IPS-NIHi11 (cell line): ENCODE measurements around the gene PRRC2C.
"Not testable (repeated sequence)": the region's sequence is repeated elsewhere in the genome, so short reads cannot be mapped to it uniquely, and the experiment has no call there.

ENCODE experiments used
- DNase-seq: peaks from one replicate; pipeline ENCODE4 v3.0.0; 2012; ENCODE audit warnings: mixed read lengths, low spot score

PRRC2C gene

GRCh38 chr1:171485375-171486047 is at the start of gene PRRC2C:
Gene PRRC2C, plus strand, starts transcription at chr1:171485530. Its CDS starts 26,559 bp downstream, at chr1:171512089.
- peak; percentile 92 for DNase-seq

- DNase-seq = no peak
Observed at GRCh38 chr1:171438441-171438840, 46.9 kb upstream of the PRRC2C start.

- not testable (repeated sequence) for DNase-seq
Observed at GRCh38 chr1:171440201-171440600, 45.1 kb upstream of the PRRC2C start.

GRCh38 chr1:171441278-171441895 is 43.9 kb upstream of the PRRC2C start:
- DNase-seq = not testable (repeated sequence)

- DNase-seq = no peak
Observed at GRCh38 chr1:171446386-171446785, 38.9 kb upstream of the PRRC2C start.

GRCh38 chr1:171455967-171456366 is 29.4 kb upstream of the PRRC2C start:
- DNase-seq = no peak

- DNase-seq = no peak
Observed at GRCh38 chr1:171457412-171457811, 27.9 kb upstream of the PRRC2C start.

- DNase-seq = no peak
Observed at GRCh38 chr1:171460018-171460620, 25.2 kb upstream of the PRRC2C start.

- DNase-seq = no peak
Observed at GRCh38 chr1:171467626-171468025, 17.7 kb upstream of the PRRC2C start.

- no peak for DNase-seq
Observed at GRCh38 chr1:171468120-171468750, 17.1 kb upstream of the PRRC2C start.

GRCh38 chr1:171470726-171471125 is 14.6 kb upstream of the PRRC2C start:
- DNase-seq = no peak

- no peak for DNase-seq
Observed at GRCh38 chr1:171472183-171472647, 13.1 kb upstream of the PRRC2C start.

GRCh38 chr1:171476829-171477228 is 8.5 kb upstream of the PRRC2C start:
- no peak for DNase-seq

GRCh38 chr1:171477804-171478203 is 7.5 kb upstream of the PRRC2C start:
- DNase-seq = no peak

- DNase-seq = no peak
Observed at GRCh38 chr1:171480035-171480434, 5.3 kb upstream of the PRRC2C start.

GRCh38 chr1:171484760-171485374 is 463 bp upstream of the PRRC2C start:
- DNase-seq = no peak

GRCh38 chr1:171486048-171486519 is 754 bp downstream of the PRRC2C start:
- DNase-seq = peak; percentile 29

- DNase-seq = no peak
Observed at GRCh38 chr1:171487038-171487437, 1.7 kb downstream of the PRRC2C start.

GRCh38 chr1:171488190-171488929 is 3.0 kb downstream of the PRRC2C start:
- no peak for DNase-seq

GRCh38 chr1:171494076-171494475 is 8.7 kb downstream of the PRRC2C start:
- DNase-seq = no peak

- DNase-seq = no peak
Observed at GRCh38 chr1:171495444-171495843, 10.1 kb downstream of the PRRC2C start.
